Right lobe of liver (tissue), 4 donors: ENCODE results near the gene RAB27B.

Experiments used
- CTCF ChIP-seq, 4 donors: fragments of 200-600 bp in 3 of 4; fragments of 450-650 bp in 1 of 4; IDR thresholded peaks; one replicate each; pipeline versions ENCODE4 v1.5.1 to v1.8.0; 2016 to 2022; ENCODE audit warnings: antibody characterized with exemption in 4 of 4, mild to moderate bottlenecking in 2 of 4
- POLR2A ChIP-seq: fragments of 450-650 bp; IDR thresholded peaks from one replicate; pipeline ENCODE4 v1.6.1; 2017; ENCODE audit warnings: antibody characterized with exemption, mild to moderate bottlenecking
- donor health status: DM: no; HTN: no; CAD: no.
- donor health status: DM: no; HTN: no; CAD: no.
- donor health status: DM: no; HTN: yes; CAD: no.

GRCh38 chr18:54807303-54807702 is 21.0 kb upstream of the RAB27B start:
- TF ChIP-seq CTCF (IDR thresholded peaks at IDR 0.05) (no peak), POLR2A (no peak)
